Calu3 (cell line): ENCODE data around the gene TNNT2. TPM values are rescaled to one million over a fixed set of nuclear protein-coding genes. Genes with fewer than 3 reads are reported as not detected.

Source experiments
- BruUV-seq: library from RNA; stranded (reverse); fragments of 400-500 nt; replicated peaks from 2 replicates; lab custom pipeline; 2021; lab: Mats Ljungman, UMichigan
- CTCF ChIA-PET: fragments of 300-600 bp; sonication (Branson Sonifier 250); formaldehyde crosslinking; loops from one replicate; lab custom pipeline; 2022; ENCODE audit warnings: antibody characterized with exemption; lab: Charles Lee
- DNase-seq: peaks from one replicate; pipeline ENCODE4 v3.0.0; 2022
- H3K27ac Mint-ChIP-seq: one replicate; pipeline ENCODE4 v1.8.0; 2022; ENCODE audit warnings: mixed read lengths; ENCODE audit not compliant: unreplicated experiment
- H3K27me3 Mint-ChIP-seq: one replicate; pipeline ENCODE4 v1.8.0; 2022; ENCODE audit warnings: mixed read lengths; ENCODE audit not compliant: unreplicated experiment
- H3K36me3 Mint-ChIP-seq: one replicate; pipeline ENCODE4 v1.8.0; 2022; ENCODE audit warnings: mild to moderate bottlenecking, moderate library complexity, mixed read lengths; ENCODE audit not compliant: insufficient read depth, unreplicated experiment
- H3K4me1 Mint-ChIP-seq: one replicate; pipeline ENCODE4 v1.8.0; 2022; ENCODE audit warnings: mild to moderate bottlenecking, low read depth, mixed read lengths; ENCODE audit not compliant: unreplicated experiment
- H3K4me3 Mint-ChIP-seq: one replicate; pipeline ENCODE4 v1.8.0; 2022; ENCODE audit warnings: mild to moderate bottlenecking, low read depth, moderate library complexity, mixed read lengths; ENCODE audit not compliant: unreplicated experiment
- H3K9me3 Mint-ChIP-seq: one replicate; pipeline ENCODE4 v1.8.0; 2022; ENCODE audit warnings: low read depth, mixed read lengths; ENCODE audit not compliant: unreplicated experiment
- CTCF ChIP-seq: fragments of 200-600 bp; IDR thresholded peaks from one replicate; pipeline ENCODE4 v1.8.0; 2022; ENCODE audit warnings: antibody characterized with exemption; ENCODE audit not compliant: unreplicated experiment
- intact Hi-C: fragments of 100-400 bp; cut with micrococcal nuclease; formaldehyde crosslinking; loops from one replicate; pipeline ENCODE4 v1.10.0; 2022; ENCODE audit not compliant: unreplicated experiment
- total RNA-seq: library from RNA; stranded (reverse); gene quantifications from 2 replicates; pipeline ENCODE4 v1.2.3, GENCODE V29; 2022

TNNT2 gene
- total RNA-seq, 1 experiment from 2014 or later = 1.4 TPM

GRCh38 chr1:201391225-201391624 lies 13.7 kb upstream of the TNNT2 start:
- no peaks in the 10 kb centered on the region for H3K9me3 Mint-ChIP-seq
- no TSS peak for BruUV-seq
- peaks cover 54% of the 10 kb centered on the region for H3K4me1 Mint-ChIP-seq
- no peak for TF ChIP-seq CTCF
- intact Hi-C loops = no loop called here
- no peak overlapping the region for H3K4me3 Mint-ChIP-seq
- no peak for DNase-seq
- CTCF ChIA-PET = no interaction called here
- no peaks in the 10 kb centered on the region for H3K27me3 Mint-ChIP-seq
- H3K27ac Mint-ChIP-seq = peak overlapping the region; percentile 46
- H3K36me3 Mint-ChIP-seq = peaks cover 84% of the 10 kb centered on the region

GRCh38 chr1:201389051-201389450 lies 11.6 kb upstream of the TNNT2 start:
- no TSS peak for BruUV-seq
- CTCF ChIA-PET = interaction anchor here (0.8 to 1.0 kb wide), 2 partner anchors 22 to 46 kb away, joined by 3 to 6 read pairs; no protein-coding TSS in a partner anchor
- TF ChIP-seq CTCF = no peak

GRCh38 chr1:201386208-201386607 lies 8.7 kb upstream of the TNNT2 start:
- intact Hi-C loops = no loop called here
- BruUV-seq = TSS peak; percentile 62
- Mint-ChIP-seq H3K36me3 (peaks cover 84% of the 10 kb centered on the region), H3K4me1 (peaks cover 17% of the 10 kb centered on the region), H3K27ac (no peak overlapping the region), H3K27me3 (no peaks in the 10 kb centered on the region), H3K4me3 (no peak overlapping the region), H3K9me3 (no peaks in the 10 kb centered on the region)
- TF ChIP-seq CTCF = no peak
- no peak for DNase-seq
- CTCF ChIA-PET = interaction anchor here (1.0 to 2.4 kb wide), 5 partner anchors 10 to 127 kb away, joined by 3 to 14 read pairs (median 6); no protein-coding TSS in a partner anchor

More at GRCh38 chr1:201389051-201389450, 11.6 kb upstream of the TNNT2 start:
- Mint-ChIP-seq H3K27me3 (no peaks in the 10 kb centered on the region), H3K9me3 (no peaks in the 10 kb centered on the region), H3K4me1 (peaks cover 42% of the 10 kb centered on the region), H3K4me3 (no peak overlapping the region), H3K36me3 (peaks cover 84% of the 10 kb centered on the region), H3K27ac (no peak overlapping the region)
- intact Hi-C loops = no loop called here
- DNase-seq = no peak

DNA sequence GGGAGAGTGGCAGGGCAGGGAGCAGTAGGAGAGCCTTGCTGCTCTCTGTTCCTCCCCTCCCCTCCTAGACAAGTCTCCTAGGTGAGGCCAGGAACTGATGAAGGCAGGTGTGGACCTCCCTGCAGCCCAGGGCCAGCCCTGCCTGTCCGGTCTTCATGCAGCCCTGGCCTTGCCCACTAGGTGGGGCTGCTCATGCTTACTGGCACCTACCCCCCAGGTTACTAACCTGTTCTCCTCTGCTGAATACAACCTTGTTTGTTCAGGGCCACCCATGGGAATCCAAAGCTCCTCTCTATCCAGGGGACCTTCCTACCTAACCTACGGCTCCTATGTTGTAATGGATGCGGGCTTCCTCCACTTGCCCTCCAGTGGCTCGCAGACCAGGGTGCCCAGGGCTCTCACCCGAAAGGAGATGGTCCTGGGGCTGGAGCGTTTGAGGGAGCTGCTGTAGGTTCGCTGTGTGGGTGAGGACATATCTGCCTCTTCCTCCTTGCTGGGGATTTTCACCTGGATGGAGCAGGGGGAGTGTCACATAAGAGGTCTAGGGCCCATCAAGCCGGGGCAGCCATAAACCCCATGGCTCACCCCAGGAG lies 7.9 kb upstream of the TNNT2 start:
- CTCF ChIA-PET = interaction anchor here (0.8 to 2.4 kb wide), 7 partner anchors 9 to 128 kb away, joined by 3 to 14 read pairs (median 5); no protein-coding TSS in a partner anchor

More for the DNA sequence above, 7.9 kb upstream of the TNNT2 start:
- BruUV-seq = no TSS peak
- Mint-ChIP-seq H3K27ac (peak overlapping the region; percentile 33), H3K9me3 (no peaks in the 10 kb centered on the region), H3K4me3 (no peak overlapping the region), H3K4me1 (peaks cover 18% of the 10 kb centered on the region), H3K27me3 (no peaks in the 10 kb centered on the region), H3K36me3 (peaks cover 89% of the 10 kb centered on the region)
- peak; percentile 93 for DNase-seq
- intact Hi-C loops = loop anchor here (2.0 kb wide), 1 partner anchor 23 kb away; no protein-coding TSS in a partner anchor
- peak; percentile 93 for TF ChIP-seq CTCF
